H1 (cell line): ENCODE measurements around the gene OR4D11. TPM values are rescaled to one million over a fixed set of nuclear protein-coding genes. Genes with fewer than 3 reads are reported as not detected.

Experiments used
- RAD21 ChIP-seq, 2 experiments: IDR thresholded peaks in 1 of 2; conservative IDR thresholded peaks in 1 of 2; 2 replicates each; pipeline ENCODE4 v1.6.1; 2011; ENCODE audit warnings: low read depth in 2 of 2, low read length in 2 of 2, improper control_type of control experiment in 1 of 2, inconsistent platforms in 1 of 2, mild to moderate bottlenecking in 1 of 2, moderate library complexity in 1 of 2
- polyA plus RNA-seq, 7 experiments: library from polyadenylated mRNA; depleted of rRNA in 3 of 7; stranded (reverse) in 5 of 7; unstranded in 2 of 7; fragments of >200 nt in 5 of 7; fragments of 200-250 nt in 2 of 7; gene quantifications; 1 replicate in 5 of 7; 2 replicates in 1 of 7; 4 replicates in 1 of 7; pipeline versions ENCODE4 v1.2.1 to v1.2.3, GENCODE V29; 2011 to 2013; ENCODE audit warnings: missing spikeins in 2 of 7, mixed read lengths in 2 of 7
- total RNA-seq: library from RNA; stranded (reverse); fragmentation: NEBNext Ultra II Directional; extraction: Animal tissue kit (Norgen Biotek cat#: 25700); gene quantifications from 2 replicates; pipeline ENCODE4 v1.2.1, GENCODE V29; 2021
- TF ChIP-seq, protein P1 (sequence below): fragments of 300-600 bp; sonication (generic); IDR thresholded peaks from 2 replicates; pipeline ENCODE4 v1.7.1; 2012; ENCODE audit warnings: low read length, moderate library complexity, mild to moderate bottlenecking, inconsistent platforms; ENCODE audit not compliant: insufficient replicate concordance

OR4D11 gene
- total and polyA plus RNA-seq, 2 of the 8 experiments (the other 6 are each of a cell fraction or from before 2014, with no cell fraction given): not detected

DNA sequence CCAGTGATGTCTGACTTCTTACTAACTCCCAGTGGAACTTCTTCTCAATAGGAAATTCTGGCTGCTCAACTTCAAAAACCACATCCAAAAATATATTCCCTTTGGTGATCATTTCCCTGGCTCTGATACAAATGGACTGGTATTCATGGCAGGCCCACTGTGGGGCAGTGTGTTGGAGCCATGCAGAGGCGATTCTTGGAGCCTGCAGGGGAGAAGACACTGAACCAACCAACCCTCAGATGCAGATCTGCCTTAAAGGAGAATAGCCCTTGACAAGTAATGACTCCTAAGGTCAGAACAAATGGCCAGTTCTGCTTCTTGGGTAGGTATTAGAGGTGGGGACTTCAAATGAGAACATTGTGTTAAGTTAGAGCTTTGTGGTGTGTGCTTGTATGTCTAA lies 20.2 kb downstream of the OR4D11 start (continued):
- TF ChIP-seq, protein P1, sequence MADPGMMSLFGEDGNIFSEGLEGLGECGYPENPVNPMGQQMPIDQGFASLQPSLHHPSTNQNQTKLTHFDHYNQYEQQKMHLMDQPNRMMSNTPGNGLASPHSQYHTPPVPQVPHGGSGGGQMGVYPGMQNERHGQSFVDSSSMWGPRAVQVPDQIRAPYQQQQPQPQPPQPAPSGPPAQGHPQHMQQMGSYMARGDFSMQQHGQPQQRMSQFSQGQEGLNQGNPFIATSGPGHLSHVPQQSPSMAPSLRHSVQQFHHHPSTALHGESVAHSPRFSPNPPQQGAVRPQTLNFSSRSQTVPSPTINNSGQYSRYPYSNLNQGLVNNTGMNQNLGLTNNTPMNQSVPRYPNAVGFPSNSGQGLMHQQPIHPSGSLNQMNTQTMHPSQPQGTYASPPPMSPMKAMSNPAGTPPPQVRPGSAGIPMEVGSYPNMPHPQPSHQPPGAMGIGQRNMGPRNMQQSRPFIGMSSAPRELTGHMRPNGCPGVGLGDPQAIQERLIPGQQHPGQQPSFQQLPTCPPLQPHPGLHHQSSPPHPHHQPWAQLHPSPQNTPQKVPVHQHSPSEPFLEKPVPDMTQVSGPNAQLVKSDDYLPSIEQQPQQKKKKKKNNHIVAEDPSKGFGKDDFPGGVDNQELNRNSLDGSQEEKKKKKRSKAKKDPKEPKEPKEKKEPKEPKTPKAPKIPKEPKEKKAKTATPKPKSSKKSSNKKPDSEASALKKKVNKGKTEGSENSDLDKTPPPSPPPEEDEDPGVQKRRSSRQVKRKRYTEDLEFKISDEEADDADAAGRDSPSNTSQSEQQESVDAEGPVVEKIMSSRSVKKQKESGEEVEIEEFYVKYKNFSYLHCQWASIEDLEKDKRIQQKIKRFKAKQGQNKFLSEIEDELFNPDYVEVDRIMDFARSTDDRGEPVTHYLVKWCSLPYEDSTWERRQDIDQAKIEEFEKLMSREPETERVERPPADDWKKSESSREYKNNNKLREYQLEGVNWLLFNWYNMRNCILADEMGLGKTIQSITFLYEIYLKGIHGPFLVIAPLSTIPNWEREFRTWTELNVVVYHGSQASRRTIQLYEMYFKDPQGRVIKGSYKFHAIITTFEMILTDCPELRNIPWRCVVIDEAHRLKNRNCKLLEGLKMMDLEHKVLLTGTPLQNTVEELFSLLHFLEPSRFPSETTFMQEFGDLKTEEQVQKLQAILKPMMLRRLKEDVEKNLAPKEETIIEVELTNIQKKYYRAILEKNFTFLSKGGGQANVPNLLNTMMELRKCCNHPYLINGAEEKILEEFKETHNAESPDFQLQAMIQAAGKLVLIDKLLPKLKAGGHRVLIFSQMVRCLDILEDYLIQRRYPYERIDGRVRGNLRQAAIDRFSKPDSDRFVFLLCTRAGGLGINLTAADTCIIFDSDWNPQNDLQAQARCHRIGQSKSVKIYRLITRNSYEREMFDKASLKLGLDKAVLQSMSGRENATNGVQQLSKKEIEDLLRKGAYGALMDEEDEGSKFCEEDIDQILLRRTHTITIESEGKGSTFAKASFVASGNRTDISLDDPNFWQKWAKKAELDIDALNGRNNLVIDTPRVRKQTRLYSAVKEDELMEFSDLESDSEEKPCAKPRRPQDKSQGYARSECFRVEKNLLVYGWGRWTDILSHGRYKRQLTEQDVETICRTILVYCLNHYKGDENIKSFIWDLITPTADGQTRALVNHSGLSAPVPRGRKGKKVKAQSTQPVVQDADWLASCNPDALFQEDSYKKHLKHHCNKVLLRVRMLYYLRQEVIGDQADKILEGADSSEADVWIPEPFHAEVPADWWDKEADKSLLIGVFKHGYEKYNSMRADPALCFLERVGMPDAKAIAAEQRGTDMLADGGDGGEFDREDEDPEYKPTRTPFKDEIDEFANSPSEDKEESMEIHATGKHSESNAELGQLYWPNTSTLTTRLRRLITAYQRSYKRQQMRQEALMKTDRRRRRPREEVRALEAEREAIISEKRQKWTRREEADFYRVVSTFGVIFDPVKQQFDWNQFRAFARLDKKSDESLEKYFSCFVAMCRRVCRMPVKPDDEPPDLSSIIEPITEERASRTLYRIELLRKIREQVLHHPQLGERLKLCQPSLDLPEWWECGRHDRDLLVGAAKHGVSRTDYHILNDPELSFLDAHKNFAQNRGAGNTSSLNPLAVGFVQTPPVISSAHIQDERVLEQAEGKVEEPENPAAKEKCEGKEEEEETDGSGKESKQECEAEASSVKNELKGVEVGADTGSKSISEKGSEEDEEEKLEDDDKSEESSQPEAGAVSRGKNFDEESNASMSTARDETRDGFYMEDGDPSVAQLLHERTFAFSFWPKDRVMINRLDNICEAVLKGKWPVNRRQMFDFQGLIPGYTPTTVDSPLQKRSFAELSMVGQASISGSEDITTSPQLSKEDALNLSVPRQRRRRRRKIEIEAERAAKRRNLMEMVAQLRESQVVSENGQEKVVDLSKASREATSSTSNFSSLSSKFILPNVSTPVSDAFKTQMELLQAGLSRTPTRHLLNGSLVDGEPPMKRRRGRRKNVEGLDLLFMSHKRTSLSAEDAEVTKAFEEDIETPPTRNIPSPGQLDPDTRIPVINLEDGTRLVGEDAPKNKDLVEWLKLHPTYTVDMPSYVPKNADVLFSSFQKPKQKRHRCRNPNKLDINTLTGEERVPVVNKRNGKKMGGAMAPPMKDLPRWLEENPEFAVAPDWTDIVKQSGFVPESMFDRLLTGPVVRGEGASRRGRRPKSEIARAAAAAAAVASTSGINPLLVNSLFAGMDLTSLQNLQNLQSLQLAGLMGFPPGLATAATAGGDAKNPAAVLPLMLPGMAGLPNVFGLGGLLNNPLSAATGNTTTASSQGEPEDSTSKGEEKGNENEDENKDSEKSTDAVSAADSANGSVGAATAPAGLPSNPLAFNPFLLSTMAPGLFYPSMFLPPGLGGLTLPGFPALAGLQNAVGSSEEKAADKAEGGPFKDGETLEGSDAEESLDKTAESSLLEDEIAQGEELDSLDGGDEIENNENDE: no peak
- TF ChIP-seq RAD21 (IDR thresholded peaks at IDR 0.05 in 1 of 2, conservative IDR thresholded peaks at IDR 0.05 in 1 of 2; ENCODE audit: low read depth in 2 of 2, low read length in 2 of 2): 0 out of 4 replicates have a peak, but pooled peaks of 1 of the 2 experiments have one; percentile 11
